GM13977 (cell line): ENCODE measurements around the gene MAGEH1.

Experiments
- DNase-seq: peaks from one replicate; pipeline ENCODE4 v3.0.0; 2012; ENCODE audit warnings: low spot score
- CTCF ChIP-seq: IDR thresholded peaks from 2 replicates; pipeline ENCODE4 v1.5.1; 2012; ENCODE audit warnings: mild to moderate bottlenecking, control low read depth; ENCODE audit not compliant: insufficient read depth; ENCODE audit errors: extremely low read depth, missing control alignments
- in situ Hi-C: fragments of 300-500 bp; cut with MboI; formaldehyde crosslinking; loops from one replicate; pipeline ENCODE4 v1.12.0; 2022; ENCODE audit warnings: low sequenced_read_pairs, low pct_unique_long_range_greater_than_20kb, mixed read lengths, inconsistent platforms; ENCODE audit not compliant: unreplicated experiment

MAGEH1 gene

GRCh38 chrX:55488593-55489313 is 36.8 kb downstream of the MAGEH1 start:
- in situ Hi-C loops: no loop called here
- DNase-seq: peak; percentile 59
- peak; percentile 17 for TF ChIP-seq CTCF

- peak; percentile 41 for DNase-seq
- no peak for TF ChIP-seq CTCF
- in situ Hi-C loops: no loop called here
Observed at GRCh38 chrX:55489314-55490009, 37.5 kb downstream of the MAGEH1 start, which contains the start of gene USP51. TSS of gene USP51 (minus strand) at chrX:55489848. CDS start at chrX:55488939, 909 bp downstream.

GRCh38 chrX:55490121-55490520 is 38.2 kb downstream of the MAGEH1 start:
- no peak for DNase-seq
- in situ Hi-C loops: no loop called here

GRCh38 chrX:55490974-55491373 is 39.0 kb downstream of the MAGEH1 start:
- in situ Hi-C loops: no loop called here
- DNase-seq: no peak
- no peak for TF ChIP-seq CTCF

More at GRCh38 chrX:55490121-55490520, 38.2 kb downstream of the MAGEH1 start:
- no peak for TF ChIP-seq CTCF
